Middle frontal gyrus (tissue), 1 donor: ENCODE results near the gene GOLGA7B.

Source experiments
- DNase-seq: peaks from one replicate; pipeline ENCODE4 v3.0.0-alpha.2; 2015; ENCODE audit warnings: low spot score; ENCODE audit errors: extremely low spot score

GOLGA7B gene

DNA sequence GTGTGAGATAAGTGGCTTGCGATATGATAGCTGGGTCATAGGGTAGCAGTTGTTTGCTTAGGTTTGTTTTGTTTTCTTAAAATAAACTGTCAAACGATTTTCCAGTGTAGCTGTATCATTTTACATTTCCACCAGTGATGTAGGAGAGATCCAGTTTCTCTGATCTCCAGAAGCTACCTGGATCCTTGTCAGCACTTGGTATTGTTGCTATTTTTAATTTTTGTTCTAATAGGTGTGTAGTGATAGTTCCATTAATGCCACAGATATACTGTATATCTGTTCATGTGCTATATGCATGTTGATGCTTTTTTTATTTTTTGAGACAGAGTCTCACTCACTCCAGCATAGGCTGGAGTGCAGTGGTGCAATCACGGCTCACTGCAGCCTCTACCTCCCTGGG, 44.4 kb downstream of the GOLGA7B start:
- no peak for DNase-seq

DNA sequence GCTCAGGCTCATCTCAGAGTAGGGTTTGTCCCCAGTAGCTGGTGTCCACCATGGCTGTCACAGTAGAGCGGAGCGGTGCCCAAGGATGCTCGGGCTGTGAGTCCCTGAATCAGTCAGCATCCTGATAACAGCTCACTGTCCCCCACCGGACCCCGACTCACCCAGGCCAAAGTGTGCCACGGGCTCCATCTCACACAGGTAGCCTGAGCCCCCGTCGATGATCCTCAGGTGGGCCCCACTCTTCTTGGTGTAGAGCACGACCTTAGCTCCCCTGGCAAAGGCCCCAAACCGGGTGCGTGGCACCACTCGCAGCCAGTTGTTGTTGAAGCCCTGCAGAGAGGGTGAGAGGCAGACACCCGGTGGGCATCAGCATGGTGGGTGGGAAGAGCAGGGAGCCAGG, 45.4 kb downstream of the GOLGA7B start:
- no peak for DNase-seq

DNA sequence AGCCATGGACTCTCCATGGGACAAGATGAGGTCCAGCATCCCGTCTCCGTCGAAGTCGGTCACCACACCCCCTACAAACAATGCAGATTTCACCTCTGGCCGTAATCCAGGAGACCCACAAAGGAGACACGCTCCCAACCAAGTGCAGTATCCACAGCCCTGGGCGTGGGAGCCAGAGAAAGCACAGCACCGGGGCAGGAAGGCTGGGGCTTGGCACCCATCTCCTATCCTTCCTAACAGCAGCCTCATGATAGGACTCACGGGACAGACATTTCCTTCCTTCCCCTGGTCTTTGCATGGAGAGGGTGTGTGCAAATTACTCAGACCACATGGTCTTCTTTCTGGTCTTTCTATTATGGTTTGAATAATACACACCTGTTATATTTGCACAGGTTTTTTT, 46.3 kb downstream of the GOLGA7B start:
- DNase-seq: no peak

DNA sequence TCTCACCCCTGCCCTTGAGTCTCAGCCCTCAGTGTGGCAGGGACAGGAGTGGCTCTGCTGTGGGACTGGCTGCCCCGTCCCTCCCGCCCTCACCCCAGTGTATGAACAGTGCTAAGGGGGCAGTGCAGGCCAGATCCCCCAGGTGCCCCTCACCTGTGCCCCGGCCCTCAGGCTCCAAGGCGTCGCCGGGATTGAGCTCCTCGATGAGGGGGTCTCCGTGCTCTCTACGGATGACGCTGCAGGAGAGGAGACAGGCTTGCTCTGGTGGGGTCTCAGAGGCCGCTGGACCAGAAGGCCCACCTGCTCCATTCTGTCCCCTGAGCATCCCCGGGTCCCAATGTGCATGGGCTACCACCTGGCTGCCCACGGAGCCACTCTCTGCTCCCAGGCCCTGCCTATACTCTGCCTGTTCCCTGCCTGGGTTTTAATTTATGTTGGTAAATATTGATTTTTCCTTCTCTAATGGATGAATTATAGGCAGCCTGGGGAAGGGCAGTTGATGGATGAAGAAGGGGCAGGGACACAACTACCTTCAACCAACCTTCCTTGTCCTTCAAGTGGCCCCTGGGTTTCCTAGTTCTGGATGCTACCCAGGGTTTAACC, 47.2 kb downstream of the GOLGA7B start:
- no peak for DNase-seq

DNA sequence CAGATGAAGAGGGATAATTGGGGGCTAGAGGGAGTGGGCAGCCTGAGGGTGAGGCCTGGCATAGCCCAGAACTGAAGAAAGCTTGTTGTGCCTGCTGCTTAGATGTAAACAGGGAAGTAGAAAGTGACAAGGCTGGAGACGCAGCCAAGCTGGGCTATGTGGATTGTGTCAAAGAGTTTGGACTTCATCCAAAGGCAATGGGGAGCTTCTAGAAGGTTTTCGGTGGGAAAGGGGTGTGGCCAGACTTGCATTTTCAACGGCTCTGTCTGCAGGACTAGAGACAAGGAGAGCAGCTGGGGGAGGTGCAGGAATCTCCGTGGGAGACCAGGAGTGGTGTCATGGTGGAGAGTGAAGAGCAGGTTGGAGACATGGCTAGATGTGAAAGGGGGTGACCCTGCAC, 48.8 kb downstream of the GOLGA7B start:
- no peak for DNase-seq

DNA sequence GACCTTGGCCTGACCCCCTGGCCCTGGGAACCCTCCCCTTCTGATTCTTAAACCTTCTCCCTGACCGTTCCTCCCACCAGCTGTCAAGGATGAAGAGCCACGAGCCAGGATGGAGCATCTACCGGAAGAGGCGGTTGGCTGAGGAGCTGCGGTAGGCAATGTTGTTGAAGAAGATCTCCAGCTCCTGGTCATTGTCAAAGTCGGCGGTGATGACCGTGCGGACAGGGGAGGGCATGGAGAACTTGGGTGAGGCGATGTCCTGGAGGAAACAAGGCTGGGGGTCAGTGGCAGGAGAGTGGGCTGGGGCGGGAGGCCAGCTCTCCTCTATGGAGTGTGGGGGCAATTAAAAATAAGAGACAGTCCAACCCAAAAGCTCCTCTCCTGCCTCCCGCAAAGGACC, 51.7 kb downstream of the GOLGA7B start:
- no peak for DNase-seq

DNA sequence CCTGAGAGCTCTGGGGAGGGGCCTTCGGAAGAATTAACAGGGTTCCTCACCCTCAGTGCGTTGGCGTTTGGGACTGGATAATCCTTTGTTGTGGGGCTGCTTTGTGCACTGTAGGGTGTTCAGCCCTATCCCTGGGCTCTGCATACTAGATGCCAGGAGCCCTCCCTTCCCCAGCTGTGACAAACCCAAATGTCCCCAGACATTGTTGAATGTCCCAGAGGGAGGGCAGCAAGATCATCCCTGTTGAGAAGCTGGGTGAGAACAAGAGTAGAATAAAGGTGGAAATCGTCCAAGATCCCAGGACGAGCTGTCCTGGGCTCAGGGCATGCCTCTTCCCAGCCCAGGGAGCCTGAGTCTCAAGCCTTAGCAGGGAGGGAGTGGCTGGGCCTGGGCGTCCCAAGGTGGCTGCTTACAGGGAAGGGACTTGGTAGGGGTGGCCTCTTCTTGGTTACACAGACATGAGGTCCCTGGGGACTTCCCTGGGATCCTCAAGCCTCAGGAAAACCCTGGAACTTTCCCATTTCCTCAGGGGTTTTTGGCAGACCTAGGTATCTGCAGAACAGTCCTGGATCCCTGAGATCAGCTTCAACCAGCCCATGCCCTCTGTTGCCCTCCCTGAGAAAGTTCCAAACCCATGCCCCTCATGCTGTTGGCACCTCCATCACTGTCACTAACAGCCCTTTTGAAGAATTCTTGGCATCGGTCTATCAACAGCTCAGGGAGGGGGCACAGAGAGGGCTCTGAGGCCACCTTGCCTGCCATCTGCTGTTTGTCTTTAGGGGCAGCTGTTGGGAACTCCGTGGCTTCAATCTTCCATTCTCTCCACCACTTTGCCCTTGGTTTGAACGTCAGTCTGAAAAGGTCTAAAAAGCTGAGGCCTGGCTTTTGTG, 53.7 kb downstream of the GOLGA7B start:
- no peak for DNase-seq

DNA sequence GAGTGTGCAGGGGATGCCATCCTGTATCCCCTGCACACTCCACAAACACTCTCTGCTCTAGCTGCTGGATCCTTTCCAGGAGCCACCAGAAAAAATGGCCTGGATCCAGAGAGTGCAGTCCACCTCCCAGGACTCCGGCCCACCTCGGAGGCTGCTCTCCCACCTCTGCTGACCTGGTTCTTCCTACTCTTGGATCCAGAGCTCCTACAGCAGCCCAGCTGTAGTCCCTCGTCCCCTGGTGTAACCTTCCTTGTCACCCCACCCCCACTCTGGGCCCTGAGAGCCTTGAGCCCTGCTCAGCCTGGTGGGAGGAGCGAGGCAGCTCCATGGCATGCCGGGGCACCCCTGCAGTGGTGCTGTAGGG, 54.4 kb downstream of the GOLGA7B start:
- DNase-seq: no peak

DNA sequence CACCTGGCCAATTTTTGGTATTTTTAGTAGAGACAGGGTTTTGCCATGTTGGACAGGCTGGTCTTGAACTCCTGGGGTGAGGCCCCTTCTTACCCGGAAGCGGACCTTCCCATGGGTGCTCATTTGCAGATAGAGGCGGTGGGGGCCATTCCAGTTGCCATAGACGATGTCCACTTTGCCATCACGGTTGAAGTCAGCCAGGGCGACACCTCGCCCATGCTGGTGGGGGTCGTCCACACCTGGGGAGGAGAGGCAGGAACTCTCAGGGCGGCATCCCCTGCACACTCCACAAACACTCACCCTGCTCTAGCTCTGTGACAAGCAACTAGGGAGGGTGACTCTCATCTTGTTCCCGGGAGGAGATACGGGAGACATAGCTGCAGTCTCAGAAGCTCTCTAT, 54.9 kb downstream of the GOLGA7B start:
- no peak for DNase-seq

DNA sequence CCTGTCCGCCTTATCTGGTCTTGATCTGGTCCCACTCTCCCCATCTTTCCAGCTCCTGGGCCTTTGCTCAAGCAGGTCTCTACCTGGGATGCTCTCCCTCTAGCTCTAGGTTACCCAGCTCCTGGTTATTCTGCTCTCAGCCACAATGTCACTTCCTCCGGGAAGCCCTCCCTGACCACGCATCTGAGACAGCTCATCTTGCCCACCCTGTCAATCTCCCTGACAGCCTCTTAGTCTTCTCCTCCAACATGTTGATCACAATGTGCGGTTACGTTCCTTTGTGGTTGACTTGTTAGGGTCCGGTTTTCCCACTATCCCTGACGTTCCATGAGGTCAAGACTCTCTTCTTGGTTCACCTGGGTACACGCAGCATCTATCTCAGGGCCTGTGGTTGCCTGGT, 55.6 kb downstream of the GOLGA7B start:
- DNase-seq: no peak

DNA sequence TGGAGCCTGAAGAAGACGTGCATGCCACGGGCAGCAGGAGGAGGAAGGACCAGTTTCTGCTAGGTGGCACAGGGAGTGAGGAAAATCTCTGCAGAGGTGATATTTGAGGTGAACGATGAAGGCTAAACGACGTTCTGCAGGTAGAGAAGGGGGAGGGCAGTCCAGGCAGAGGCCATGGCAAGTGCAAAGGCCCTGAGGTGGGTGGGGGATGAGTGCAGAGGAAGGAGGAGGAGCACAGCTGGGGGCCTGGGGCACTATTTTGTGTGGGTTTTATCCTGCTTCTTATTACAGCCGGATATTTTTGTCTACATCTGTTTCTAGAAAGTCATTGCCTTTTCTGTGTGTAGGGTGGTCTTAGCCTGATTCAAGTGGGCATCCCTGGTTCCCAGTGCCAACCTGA, 57.6 kb downstream of the GOLGA7B start:
- no peak for DNase-seq

DNA sequence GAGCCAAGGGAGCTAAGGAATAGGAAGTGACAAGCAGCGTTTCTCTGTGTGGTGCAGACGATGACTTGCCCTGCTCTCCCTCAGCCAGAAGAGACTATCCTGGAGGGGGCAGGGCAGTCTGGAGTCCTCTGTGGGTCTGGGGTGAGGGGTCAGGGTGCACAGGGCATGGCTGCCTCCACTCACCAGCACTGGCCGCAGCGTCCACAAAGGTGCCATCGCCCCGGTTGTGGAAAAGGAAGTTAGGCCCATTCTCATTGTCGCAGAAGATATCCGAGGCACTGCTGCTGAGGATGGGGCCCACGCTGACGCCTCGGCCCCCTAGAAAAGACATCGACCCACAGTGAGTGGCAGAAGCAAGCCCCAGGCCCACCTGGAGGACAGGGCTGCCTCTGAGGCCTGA, 58.2 kb downstream of the GOLGA7B start:
- no peak for DNase-seq

DNA sequence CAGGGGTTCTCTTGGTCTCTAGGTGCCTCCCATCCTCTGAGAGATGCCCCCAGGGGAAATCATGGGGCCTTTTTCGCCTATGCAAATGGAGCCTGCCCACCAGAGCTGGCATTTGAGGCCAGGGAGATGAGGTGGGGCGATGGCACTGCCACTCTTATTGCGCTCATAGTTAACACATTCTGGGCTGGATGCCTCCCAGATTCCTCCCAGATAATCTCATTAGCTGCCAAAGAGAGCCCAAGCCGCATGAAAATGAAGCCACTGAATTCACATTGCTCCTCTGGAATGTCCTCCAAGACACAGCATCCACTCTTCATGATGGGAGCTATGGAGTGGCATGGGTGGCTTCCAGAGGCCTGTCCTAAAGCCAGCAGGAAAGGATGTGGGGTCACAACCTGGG, 61.0 kb downstream of the GOLGA7B start:
- no peak for DNase-seq

DNA sequence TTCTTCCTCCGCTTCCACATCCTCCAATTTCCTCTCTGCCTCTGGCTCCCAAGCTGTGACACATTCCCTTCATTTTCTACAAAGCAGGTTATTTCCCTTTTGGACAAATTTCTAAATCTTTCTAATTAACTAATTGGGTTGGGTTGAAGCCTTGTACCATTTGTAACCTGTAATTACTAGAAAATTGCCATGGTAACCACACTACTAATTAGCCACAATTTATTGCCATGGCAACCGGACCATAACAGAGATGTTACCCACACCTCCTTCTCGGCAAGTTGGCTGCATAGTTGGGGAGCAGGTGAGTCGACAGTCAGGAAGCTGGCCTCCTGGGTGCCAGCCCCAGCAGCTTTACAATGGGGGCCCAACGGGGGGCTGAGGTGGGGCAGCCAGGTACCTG, 61.6 kb downstream of the GOLGA7B start:
- no peak for DNase-seq

DNA sequence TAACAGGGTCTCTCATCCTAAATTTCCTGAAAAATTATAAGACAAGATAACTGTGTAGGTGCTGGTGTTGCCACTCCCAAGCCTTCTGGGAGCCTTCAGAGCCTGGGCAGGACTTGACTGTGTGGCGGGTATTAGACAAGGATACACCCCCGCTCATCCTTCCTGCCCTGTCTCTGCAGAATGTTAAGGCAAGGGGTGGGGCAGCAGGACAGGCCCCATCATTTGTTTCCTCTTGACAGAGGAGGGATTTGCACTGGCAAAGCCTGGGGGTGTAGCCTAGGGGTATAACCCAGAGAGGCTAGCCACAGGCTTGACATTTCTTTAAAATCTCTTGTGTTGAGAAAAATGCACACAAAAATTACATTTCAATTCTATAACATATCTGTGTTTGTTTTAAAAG, 63.5 kb downstream of the GOLGA7B start:
- no peak for DNase-seq

DNA sequence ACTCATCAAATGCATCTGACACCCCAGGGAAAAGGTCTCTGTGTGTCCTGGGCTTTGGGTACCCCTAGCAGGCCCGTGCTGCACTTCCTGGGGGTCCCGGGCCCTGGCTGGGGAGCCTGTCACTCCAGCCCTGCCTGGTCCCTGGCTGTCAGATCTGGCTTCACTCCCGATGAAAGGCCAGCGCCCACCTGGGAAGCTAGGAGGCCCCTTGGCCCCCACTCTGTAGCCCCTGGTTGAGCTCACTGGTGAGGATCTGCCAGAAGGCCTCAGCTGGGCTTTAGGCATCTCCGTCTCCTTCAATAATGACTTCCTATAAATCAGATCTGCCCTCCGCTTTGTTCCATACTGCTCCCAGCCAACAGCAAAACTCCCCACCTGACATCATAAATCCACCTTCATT, 64.0 kb downstream of the GOLGA7B start:
- no peak for DNase-seq

DNA sequence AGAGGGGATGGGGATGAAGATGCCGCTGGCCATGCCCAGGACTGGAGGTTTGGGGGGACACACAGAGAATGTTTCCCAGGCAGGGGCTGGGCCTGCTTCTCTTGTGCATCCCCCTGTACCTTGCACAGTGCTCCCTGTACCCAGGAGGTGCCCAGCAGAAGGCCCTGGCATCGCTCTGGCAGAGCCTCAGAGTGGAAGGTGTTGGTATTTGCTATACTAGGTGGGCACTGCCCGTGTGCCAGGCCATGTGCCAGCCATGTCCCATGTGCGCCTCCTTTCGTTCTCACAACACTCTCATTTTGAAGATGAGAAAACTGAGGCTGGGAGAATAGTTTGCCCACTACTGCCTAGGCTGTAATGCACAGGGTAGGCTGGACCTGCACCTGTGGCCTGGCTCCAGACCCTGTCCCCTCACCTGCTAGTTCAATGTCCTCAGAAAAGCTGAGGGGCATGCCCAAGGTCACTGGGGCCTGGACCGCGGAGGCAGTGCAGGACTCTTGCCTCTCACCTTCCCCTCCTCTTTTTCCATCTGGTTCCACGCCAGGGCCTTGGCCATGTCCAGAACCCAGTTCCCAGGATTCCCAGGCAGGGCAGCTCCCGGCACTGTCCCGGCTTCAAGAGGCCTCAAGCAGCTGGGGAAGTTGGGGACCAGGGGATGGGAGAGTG, 64.7 kb downstream of the GOLGA7B start:
- DNase-seq: no peak

DNA sequence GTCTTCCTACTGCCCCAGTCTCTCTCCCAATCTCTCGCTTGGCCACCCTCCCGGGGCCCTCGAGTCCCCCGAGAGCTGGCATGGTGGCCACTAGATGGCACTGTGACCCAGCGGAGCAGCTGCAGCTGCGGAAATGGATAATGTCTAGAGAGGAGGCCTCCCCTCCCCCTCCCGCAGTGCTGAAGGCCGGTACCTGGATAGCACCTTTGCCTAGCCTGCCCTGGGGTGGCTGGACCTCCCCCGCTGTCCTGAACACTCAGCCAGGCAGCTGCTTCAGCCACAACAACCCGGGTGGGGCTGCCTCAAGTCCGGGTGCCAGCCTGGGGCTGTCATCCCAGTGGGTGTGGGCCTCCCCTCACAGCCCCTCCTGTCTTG, 65.2 kb downstream of the GOLGA7B start:
- DNase-seq: peak; percentile 60

DNA sequence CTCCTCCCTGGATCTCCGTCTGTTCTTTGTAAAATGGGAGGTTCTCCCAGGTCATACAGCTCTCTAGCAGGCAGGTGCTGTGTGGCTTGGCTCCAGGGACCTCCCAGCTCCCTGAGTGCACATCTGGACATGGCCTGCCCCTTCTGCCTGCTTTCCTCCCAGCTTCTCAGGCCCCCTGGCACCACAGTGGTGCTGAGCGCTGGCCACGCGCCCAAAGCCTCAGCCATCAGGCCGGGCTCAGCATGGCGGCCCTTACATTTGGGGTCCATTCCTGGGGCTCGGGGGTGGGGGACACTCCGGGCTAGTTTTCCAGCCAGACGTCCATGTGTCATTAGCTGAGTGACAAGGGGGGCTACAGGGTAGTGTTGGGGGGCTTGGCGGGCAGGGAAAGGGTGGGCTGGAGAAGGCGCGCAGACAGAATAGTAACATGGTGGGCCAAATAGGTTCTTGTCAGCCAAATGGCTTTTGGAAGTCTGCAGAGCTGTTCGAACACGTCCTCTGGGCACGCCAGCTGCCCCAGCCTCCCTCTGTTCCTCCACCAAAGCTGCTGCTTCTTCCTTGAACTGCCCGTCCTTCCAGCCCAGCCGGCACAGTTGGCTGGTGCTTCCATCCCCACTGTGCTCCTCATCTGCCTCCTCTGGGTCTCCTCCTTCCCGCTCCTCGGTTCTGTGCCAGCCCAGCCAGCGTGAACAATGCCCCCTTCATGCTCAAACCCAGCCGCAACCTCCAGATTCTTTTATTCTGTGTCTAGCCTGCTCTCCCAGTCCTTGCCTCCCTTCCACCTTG, 65.9 kb downstream of the GOLGA7B start:
- DNase-seq: peak; percentile 39

DNA sequence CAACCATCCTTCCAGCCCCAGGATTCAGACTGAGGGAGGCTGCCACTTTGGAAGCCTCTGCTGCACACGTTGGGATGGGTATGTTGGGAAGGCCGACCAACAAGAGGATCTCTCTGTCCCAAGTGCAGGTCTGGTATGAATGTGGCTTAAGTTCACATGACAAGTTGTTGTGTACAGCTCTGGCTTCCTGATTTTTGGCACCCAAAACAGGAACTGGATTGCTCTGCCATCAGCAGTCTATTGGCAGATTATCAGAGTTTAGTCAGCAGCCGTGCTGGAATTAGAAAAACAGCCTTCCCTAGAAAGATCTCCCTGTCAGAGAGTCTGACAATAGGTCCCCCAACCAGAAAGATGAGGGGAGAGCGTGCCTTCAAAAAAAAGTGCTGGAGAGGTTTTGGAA, 66.9 kb downstream of the GOLGA7B start:
- DNase-seq: peak; percentile 52

DNA sequence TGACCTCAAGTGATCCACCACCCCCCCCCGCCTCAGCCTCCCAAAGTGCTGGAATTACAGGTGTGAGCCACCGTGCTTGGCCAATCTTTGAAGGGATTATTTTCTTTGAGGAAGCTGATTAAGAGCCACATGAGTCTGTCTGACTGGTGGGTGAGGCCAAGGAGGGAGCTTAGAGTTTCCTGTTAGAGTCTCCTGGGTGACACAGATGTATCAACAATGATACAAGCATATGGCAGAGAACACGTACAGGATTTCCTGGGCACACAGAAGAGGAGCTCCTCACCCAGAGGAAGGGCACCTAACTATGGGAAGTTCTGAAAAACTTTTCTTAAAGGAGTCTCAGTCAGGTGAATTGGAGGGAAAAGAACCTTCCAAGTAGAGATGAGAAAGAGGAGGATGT, 69.4 kb downstream of the GOLGA7B start:
- DNase-seq: no peak

DNA sequence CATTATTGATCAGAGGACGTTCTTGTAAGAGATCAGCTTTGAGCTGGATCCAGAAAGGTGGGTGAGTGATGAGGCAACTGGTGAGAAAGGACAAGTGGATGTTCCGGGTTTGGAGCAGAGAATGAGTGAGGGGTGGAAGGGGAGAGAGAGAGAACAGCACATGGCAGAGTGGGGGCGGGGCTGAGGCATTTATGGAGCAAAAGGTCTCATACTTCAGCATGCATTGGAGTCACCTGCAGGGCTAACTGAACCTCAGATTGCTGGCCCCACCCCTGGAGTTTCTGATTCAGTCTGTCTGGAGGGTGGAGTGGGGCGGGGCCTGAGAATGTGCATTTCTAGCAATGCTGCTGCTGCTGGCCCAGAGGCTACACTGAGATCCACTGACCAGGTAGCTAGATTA, 71.2 kb downstream of the GOLGA7B start:
- DNase-seq: no peak
